ENCODE data around the gene SASH1. TPM values are rescaled to one million over a fixed set of nuclear protein-coding genes. Genes with fewer than 3 reads are reported as not detected.

SASH1 gene
- total RNA-seq, 1 experiment from 2014 or later: 6.6 TPM

- Histone ChIP-seq H3K36me3 (ENCODE audit: control insufficient read depth, insufficient read depth, low read length) (no peaks in the 10 kb centered on the region), H3K9me3 (ENCODE audit: control insufficient read depth, insufficient read depth, low read depth, low read length) (no peaks in the 10 kb centered on the region), H3K4me3 (ENCODE audit: low read depth in 2 of 2, low read length in 2 of 2) (no peak overlapping the region), H3K27me3 (ENCODE audit: control insufficient read depth, insufficient read depth, low read length) (no peaks in the 10 kb centered on the region), H3K4me1 (ENCODE audit: control insufficient read depth, insufficient read depth, low read length) (no peaks in the 10 kb centered on the region), H3K27ac (ENCODE audit: low read length) (no peak overlapping the region)
- ChIA-PET CTCF (no interaction called here), POLR2A (no interaction called here)
- no TSS peak for BruUV-seq (replicated peaks)
- DNase-seq (ENCODE audit: low read depth, low spot score): no peak
- ATAC-seq: no peak
- in situ Hi-C loops (cut with HindIII; ENCODE audit: low pct_unique_long_range_greater_than_20kb, low sequenced_read_pairs): no loop called here
- no peak for TF ChIP-seq REST (IDR thresholded peaks at IDR 0.05; ENCODE audit: insufficient read depth in 1 of 2, low read depth in 2 of 2, low read length in 1 of 2)
- no peak for TF ChIP-seq CTCF (IDR thresholded peaks at IDR 0.05)
- TF ChIP-seq TCF7L2 (IDR thresholded peaks at IDR 0.05; ENCODE audit: low read depth, low read length): no peak
- no peak for TF ChIP-seq SIN3A (IDR thresholded peaks at IDR 0.05; ENCODE audit: borderline replicate concordance, insufficient read depth, low read depth, low read length)
- TF ChIP-seq POLR2AphosphoS5 (IDR thresholded peaks at IDR 0.05; ENCODE audit: low read depth, low read length): no peak
- intact Hi-C loops (cut with micrococcal nuclease; ENCODE audit: unreplicated experiment): no loop called here
Observed at GRCh38 chr6:148431413-148431812, 88.8 kb downstream of the SASH1 start.

- Histone ChIP-seq H3K27ac (ENCODE audit: low read length) (no peak overlapping the region), H3K4me1 (ENCODE audit: control insufficient read depth, insufficient read depth, low read length) (no peaks in the 10 kb centered on the region), H3K4me3 (ENCODE audit: low read depth in 2 of 2, low read length in 2 of 2) (no peak overlapping the region), H3K36me3 (ENCODE audit: control insufficient read depth, insufficient read depth, low read length) (no peaks in the 10 kb centered on the region), H3K27me3 (ENCODE audit: control insufficient read depth, insufficient read depth, low read length) (no peaks in the 10 kb centered on the region), H3K9me3 (ENCODE audit: control insufficient read depth, insufficient read depth, low read depth, low read length) (no peaks in the 10 kb centered on the region)
- ATAC-seq (no peak), DNase-seq (ENCODE audit: low read depth, low spot score) (no peak)
- TF ChIP-seq SIN3A (IDR thresholded peaks at IDR 0.05; ENCODE audit: borderline replicate concordance, insufficient read depth, low read depth, low read length) (no peak), TCF7L2 (IDR thresholded peaks at IDR 0.05; ENCODE audit: low read depth, low read length) (no peak), CTCF (IDR thresholded peaks at IDR 0.05) (no peak), REST (IDR thresholded peaks at IDR 0.05; ENCODE audit: insufficient read depth in 1 of 2, low read depth in 2 of 2, low read length in 1 of 2) (no peak), POLR2AphosphoS5 (IDR thresholded peaks at IDR 0.05; ENCODE audit: low read depth, low read length) (no peak)
- ChIA-PET POLR2A (no interaction called here), CTCF (no interaction called here)
- no TSS peak for BruUV-seq (replicated peaks)
- in situ Hi-C loops (cut with HindIII; ENCODE audit: low pct_unique_long_range_greater_than_20kb, low sequenced_read_pairs): no loop called here
- intact Hi-C loops (cut with micrococcal nuclease; ENCODE audit: unreplicated experiment): no loop called here
Observed at GRCh38 chr6:148431840-148432239, 89.2 kb downstream of the SASH1 start.
